Ovary (tissue), 9 donors: Measurements from ENCODE around the gene ZNF80. TPM values are rescaled to one million over a fixed set of nuclear protein-coding genes. Genes with fewer than 3 reads are reported as not detected.

Experiments used
- DNase-seq, 5 donors: peaks; one replicate each; pipeline ENCODE4 v3.0.0-alpha.2; 2019 to 2020
- H3K27ac ChIP-seq, 2 donors: fragments of 200-600 bp; one replicate each; pipeline versions ENCODE4 v1.5.1 to v1.8.0; 2019 to 2022
- H3K27me3 ChIP-seq: fragments of 200-600 bp; one replicate; pipeline ENCODE4 v1.8.0; 2022
- H3K36me3 ChIP-seq: fragments of 200-600 bp; sonication (generic); one replicate; pipeline ENCODE4 v1.5.1; 2019
- H3K4me1 ChIP-seq: one replicate; pipeline ENCODE4 v1.8.1; 2013; ENCODE audit warnings: mild to moderate bottlenecking, moderate library complexity; ENCODE audit not compliant: insufficient read depth
- H3K4me3 ChIP-seq: fragments of 200-600 bp; sonication (generic); one replicate; pipeline ENCODE4 v1.5.1; 2017
- H3K9me3 ChIP-seq, 2 donors: fragments of 200-600 bp in 1 of 2; sonication (generic) in 1 of 2; one replicate each; pipeline versions ENCODE4 v1.5.1 to v1.8.1; 2013 to 2019; ENCODE audit warnings: mild to moderate bottlenecking in 1 of 2, moderate library complexity in 1 of 2
- EP300 ChIP-seq: sonication (generic); formaldehyde crosslinking; IDR thresholded peaks from one replicate; pipeline ENCODE4 v1.6.1; 2017; ENCODE audit warnings: antibody characterized with exemption
- POLR2A ChIP-seq: fragments of 450-650 bp; IDR thresholded peaks from one replicate; pipeline ENCODE4 v1.6.1; 2017; ENCODE audit warnings: antibody characterized with exemption, mild to moderate bottlenecking, moderate library complexity
- WGBS, 3 donors: extraction: QIAGEN DNeasy Blood & Tissue Kit in 1 of 3; methylation state at CpG; one replicate each; pipeline versions ENCODE4 v1.1.5 to v1.1.7; 2013 to 2017; 5-methylcytosine and 5-hydroxymethylcytosine counted together
- intact Hi-C, 4 donors: fragments of 100-400 bp; cut with DNase I; formaldehyde crosslinking; loops; one replicate each; pipeline versions ENCODE4 v1.11.0 to v1.15.1; 2022 to 2023
- polyA plus RNA-seq, 2 donors: library from polyadenylated mRNA; stranded (reverse); fragments of 200-250 nt in 1 of 2; fragments of 350-450 nt in 1 of 2; fragmentation: Illumina TruSeq in 1 of 2; extraction: RNeasy Lipid Tissue Mini Kit (QIAGEN cat#74804) in 1 of 2; gene quantifications; one replicate each; pipeline ENCODE4 v1.2.3, GENCODE V29; 2013 to 2014
- total RNA-seq, 7 donors: library from RNA; depleted of rRNA in 2 of 7; stranded (reverse); fragments of >200 nt in 2 of 7; fragmentation: NEBNext Ultra II Directional in 3 of 7; extraction: Animal tissue kit (Norgen Biotek cat#: 25700) in 3 of 7; gene quantifications; one replicate each; pipeline versions ENCODE4 v1.1.0 to v1.2.4, GENCODE V29; 2016 to 2023
- TF ChIP-seq, protein P1 (sequence below), 3 donors: fragments of 450-650 bp in 2 of 3; fragments of 200-600 bp in 1 of 3; IDR thresholded peaks; one replicate each; pipeline versions ENCODE4 v1.5.1 to v1.8.0; 2016 to 2022; ENCODE audit warnings: antibody characterized with exemption in 3 of 3, mild to moderate bottlenecking in 1 of 3
- donor health status: DM: no; HTN: no; CAD: no; lungs with moderate emphysema.
- donor health status: DM: no; HTN: no; CAD: no.
- donor health status: Bipolar disorder and iron deficiency.
- donor health status: DM: yes; HTN: yes; CAD: no.
- donor health status: DM: no; HTN: no; CAD: no.
- donor health status: DM: yes; HTN: yes; CAD: no.

Gene ZNF80
- total and polyA plus RNA-seq, 9 donors: 0.02 to 0.12 TPM; not detected in 7

GRCh38 chr3:114235431-114235830, 1.9 kb downstream of the ZNF80 start:
- Histone ChIP-seq H3K4me1 (no peaks in the 10 kb centered on the region), H3K9me3 (no peaks in the 10 kb centered on the region), H3K27me3 (no peaks in the 10 kb centered on the region), H3K27ac (no peak overlapping the region), H3K4me3 (no peak overlapping the region), H3K36me3 (no peaks in the 10 kb centered on the region)
- intact Hi-C loops: no loop called here
- TF ChIP-seq, protein P1, sequence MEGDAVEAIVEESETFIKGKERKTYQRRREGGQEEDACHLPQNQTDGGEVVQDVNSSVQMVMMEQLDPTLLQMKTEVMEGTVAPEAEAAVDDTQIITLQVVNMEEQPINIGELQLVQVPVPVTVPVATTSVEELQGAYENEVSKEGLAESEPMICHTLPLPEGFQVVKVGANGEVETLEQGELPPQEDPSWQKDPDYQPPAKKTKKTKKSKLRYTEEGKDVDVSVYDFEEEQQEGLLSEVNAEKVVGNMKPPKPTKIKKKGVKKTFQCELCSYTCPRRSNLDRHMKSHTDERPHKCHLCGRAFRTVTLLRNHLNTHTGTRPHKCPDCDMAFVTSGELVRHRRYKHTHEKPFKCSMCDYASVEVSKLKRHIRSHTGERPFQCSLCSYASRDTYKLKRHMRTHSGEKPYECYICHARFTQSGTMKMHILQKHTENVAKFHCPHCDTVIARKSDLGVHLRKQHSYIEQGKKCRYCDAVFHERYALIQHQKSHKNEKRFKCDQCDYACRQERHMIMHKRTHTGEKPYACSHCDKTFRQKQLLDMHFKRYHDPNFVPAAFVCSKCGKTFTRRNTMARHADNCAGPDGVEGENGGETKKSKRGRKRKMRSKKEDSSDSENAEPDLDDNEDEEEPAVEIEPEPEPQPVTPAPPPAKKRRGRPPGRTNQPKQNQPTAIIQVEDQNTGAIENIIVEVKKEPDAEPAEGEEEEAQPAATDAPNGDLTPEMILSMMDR (IDR thresholded peaks at IDR 0.05): no peak
- no peak for TF ChIP-seq EP300
- no peak for TF ChIP-seq POLR2A
- no peak for DNase-seq
- WGBS, 3 donors: 49 to 52% (median 52%) methylated on average over 3 of the region's 3 CpGs

GRCh38 chr3:114234745-114235144, 2.6 kb downstream of the ZNF80 start:
- TF ChIP-seq, protein P1 (IDR thresholded peaks at IDR 0.05): no peak
- TF ChIP-seq POLR2A: no peak
- TF ChIP-seq EP300: no peak
- Histone ChIP-seq H3K9me3 (no peaks in the 10 kb centered on the region), H3K36me3 (no peaks in the 10 kb centered on the region), H3K27ac (no peak overlapping the region), H3K4me1 (no peaks in the 10 kb centered on the region), H3K27me3 (no peaks in the 10 kb centered on the region), H3K4me3 (no peak overlapping the region)
- intact Hi-C loops: no loop called here
- 15 to 48% (median 16%) methylated on average over 3 of the region's 3 CpGs for WGBS, 3 donors
- no peak for DNase-seq

DNA sequence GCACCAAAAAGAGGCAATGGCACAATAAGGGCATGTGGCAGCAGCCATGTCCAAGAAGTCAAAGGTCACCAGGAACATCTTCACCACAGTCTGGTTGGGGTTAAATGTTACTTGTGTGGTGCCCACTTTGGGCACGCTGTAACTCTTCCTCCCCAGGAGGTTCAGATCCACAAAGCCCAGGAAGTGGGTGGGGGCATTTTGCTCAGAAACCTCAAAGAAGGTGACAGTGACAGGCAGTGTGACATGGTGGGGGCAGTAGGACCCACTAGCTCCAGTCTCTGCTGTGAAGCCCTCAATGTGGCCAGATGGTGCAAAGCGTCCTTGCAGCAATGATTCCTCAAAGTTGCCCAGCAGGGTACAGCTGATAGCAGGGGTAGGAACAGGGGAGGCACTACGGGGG, 5.8 kb downstream of the ZNF80 start:
- H3K4me3 ChIP-seq: no peak overlapping the region
- no peaks in the 10 kb centered on the region for H3K27me3 ChIP-seq
- no peaks in the 10 kb centered on the region for H3K4me1 ChIP-seq
- no peak for TF ChIP-seq EP300
- TF ChIP-seq POLR2A: no peak
- TF ChIP-seq, protein P1 (IDR thresholded peaks at IDR 0.05): no peak
- H3K36me3 ChIP-seq: no peaks in the 10 kb centered on the region
- no peak overlapping the region for H3K27ac ChIP-seq
- DNase-seq: no peak
- intact Hi-C loops: no loop called here
- no peaks in the 10 kb centered on the region for H3K9me3 ChIP-seq
- 80 to 92% (median 90%) methylated on average over 3 of the region's 3 CpGs for WGBS, 3 donors

GRCh38 chr3:114227076-114227475, 10.3 kb downstream of the ZNF80 start:
- Histone ChIP-seq H3K27ac (no peak overlapping the region), H3K27me3 (no peaks in the 10 kb centered on the region), H3K4me3 (no peak overlapping the region), H3K9me3 (no peaks in the 10 kb centered on the region), H3K36me3 (no peaks in the 10 kb centered on the region), H3K4me1 (no peaks in the 10 kb centered on the region)
- no peak for DNase-seq
- TF ChIP-seq, protein P1 (IDR thresholded peaks at IDR 0.05): no peak
- TF ChIP-seq EP300: no peak
- no peak for TF ChIP-seq POLR2A
- intact Hi-C loops: no loop called here
- WGBS, 3 donors: 90 to 100% (median 97%) methylated on average over 1 of the region's 1 CpG
